Common myeloid progenitor, CD34-positive (primary cell): ENCODE measurements around the gene CSMD2.

Source experiments
- CTCF ChIA-PET: fragments of 350-600 bp; sonication (Branson Sonifier 250); formaldehyde crosslinking; loops from one replicate; lab custom pipeline; 2021; ENCODE audit warnings: antibody characterized with exemption; lab: Charles Lee
- POLR2A ChIA-PET: fragments of 350-600 bp; sonication (Branson Sonifier 250); formaldehyde crosslinking; loops from one replicate; lab custom pipeline; 2021; ENCODE audit warnings: antibody characterized with exemption; lab: Charles Lee
- DNase-seq, 3 donors: peaks; one replicate each; pipeline versions ENCODE4 v3.0.0 to v3.0.0-alpha.2; 2013
- H3K27ac ChIP-seq, 2 experiments: 1 replicate in 1 of 2; 2 replicates in 1 of 2; pipeline ENCODE4 v1.7.0; 2013; ENCODE audit warnings: inconsistent platforms in 2 of 2, low read length in 2 of 2, mild to moderate bottlenecking in 2 of 2, low read depth in 1 of 2, moderate library complexity in 1 of 2; ENCODE audit not compliant: severe bottlenecking in 2 of 2, insufficient read depth in 1 of 2, poor library complexity in 1 of 2
- H3K27me3 ChIP-seq, 5 experiments: replicated peaks in 2 of 5; 1 replicate in 3 of 5; 2 replicates in 2 of 5; pipeline versions ENCODE4 v1.6.1 to v1.7.0; 2013; ENCODE audit warnings: low read length in 4 of 5, mild to moderate bottlenecking in 2 of 5, moderate library complexity in 2 of 5, inconsistent platforms in 1 of 5; ENCODE audit not compliant: insufficient read depth in 5 of 5, control insufficient read depth in 4 of 5
- H3K36me3 ChIP-seq, 4 experiments: 1 replicate in 2 of 4; 2 replicates in 2 of 4; pipeline versions ENCODE4 v1.6.1 to v1.7.0; 2013; ENCODE audit warnings: low read length in 3 of 4, control low read depth in 1 of 4, mild to moderate bottlenecking in 1 of 4; ENCODE audit not compliant: control insufficient read depth in 4 of 4, insufficient read depth in 4 of 4
- H3K4me1 ChIP-seq, 4 experiments: 1 replicate in 3 of 4; 2 replicates in 1 of 4; pipeline versions ENCODE4 v1.6.1 to v1.7.1; 2013; ENCODE audit warnings: low read length in 3 of 4, mild to moderate bottlenecking in 3 of 4, control low read depth in 1 of 4, inconsistent platforms in 1 of 4, moderate library complexity in 1 of 4; ENCODE audit not compliant: control insufficient read depth in 4 of 4, insufficient read depth in 4 of 4; ENCODE audit errors: control extremely low read depth in 1 of 4
- H3K4me3 ChIP-seq, 7 experiments: 1 replicate in 4 of 7; 2 replicates in 3 of 7; pipeline versions ENCODE4 v1.5.1 to v1.7.0; 2013; ENCODE audit warnings: mild to moderate bottlenecking in 7 of 7, low read length in 6 of 7, moderate library complexity in 6 of 7, inconsistent platforms in 2 of 7, low read depth in 2 of 7, control low read depth in 1 of 7; ENCODE audit not compliant: insufficient read depth in 4 of 7, control insufficient read depth in 1 of 7; ENCODE audit errors: extremely low read depth in 1 of 7
- H3K9me3 ChIP-seq, 5 experiments: 1 replicate in 4 of 5; 2 replicates in 1 of 5; pipeline versions ENCODE4 v1.6.1 to v1.7.1; 2013; ENCODE audit warnings: low read length in 4 of 5, mild to moderate bottlenecking in 2 of 5, inconsistent platforms in 1 of 5, low read depth in 1 of 5, moderate library complexity in 1 of 5; ENCODE audit not compliant: control insufficient read depth in 4 of 5, insufficient read depth in 2 of 5; ENCODE audit errors: control extremely low read depth in 1 of 5
- whole genome bisulfite sequencing: methylation state at CpG from one replicate; pipeline ENCODE4 v1.1.5; 2013; ENCODE audit not compliant: insufficient coverage; 5-methylcytosine and 5-hydroxymethylcytosine counted together

CSMD2 gene

GRCh38 chr1:33464552-33464951 is 700.5 kb downstream of the CSMD2 start:
- no peak for DNase-seq
- Histone ChIP-seq H3K4me3 (no peak overlapping the region), H3K27me3 (no peaks in the 10 kb centered on the region), H3K4me1 (peaks cover under 1 to 34% (median 24%) of the 10 kb centered on the region in 4 experiments), H3K9me3 (no peaks in the 10 kb centered on the region), H3K27ac (no peak overlapping the region), H3K36me3 (no peaks in the 10 kb centered on the region)
- POLR2A ChIA-PET, result no interaction called here
- 100% methylated on average over 2 of the region's 3 CpGs for WGBS
- CTCF ChIA-PET, result no interaction called here
